Stomach smooth muscle (tissue), 2 donors: ENCODE measurements around the gene VMO1.

Source experiments
- H3K27ac ChIP-seq: one replicate; pipeline ENCODE4 v1.7.0; 2013; ENCODE audit warnings: mild to moderate bottlenecking, low read length, inconsistent platforms
- H3K27me3 ChIP-seq, 2 donors: one replicate each; pipeline ENCODE4 v1.7.0; 2013; ENCODE audit warnings: low read length in 2 of 2; ENCODE audit not compliant: insufficient read depth in 2 of 2, control insufficient read depth in 1 of 2
- H3K36me3 ChIP-seq, 2 donors: one replicate each; pipeline ENCODE4 v1.7.0; 2013; ENCODE audit warnings: low read length in 2 of 2; ENCODE audit not compliant: control insufficient read depth in 2 of 2, insufficient read depth in 2 of 2
- H3K4me1 ChIP-seq: one replicate; pipeline ENCODE4 v1.7.0; 2013; ENCODE audit warnings: low read length; ENCODE audit not compliant: control insufficient read depth, insufficient read depth
- H3K4me3 ChIP-seq, 2 donors: one replicate each; pipeline ENCODE4 v1.7.0; 2013; ENCODE audit warnings: low read length in 2 of 2
- H3K9ac ChIP-seq, 2 donors: one replicate each; pipeline ENCODE4 v1.7.0; 2013; ENCODE audit warnings: low read length in 2 of 2, mild to moderate bottlenecking in 1 of 2
- H3K9me3 ChIP-seq, 2 donors: one replicate each; pipeline ENCODE4 v1.7.0; 2013; ENCODE audit warnings: low read length in 2 of 2; ENCODE audit not compliant: control insufficient read depth in 2 of 2
- donor health status: healthy.
- donor health status: Pancreatic carcinoma.

VMO1 gene

GRCh38 chr17:4740584-4740983 is 45.6 kb downstream of the VMO1 start:
- Histone ChIP-seq H3K9ac (no peak overlapping the region), H3K4me3 (no peak overlapping the region), H3K36me3 (no peaks in the 10 kb centered on the region), H3K27me3 (peaks cover 19 to 27% of the 10 kb centered on the region in 2 donors), H3K9me3 (no peaks in the 10 kb centered on the region), H3K27ac (no peak overlapping the region), H3K4me1 (peaks cover 18% of the 10 kb centered on the region)

- no peaks in the 10 kb centered on the region for H3K36me3 ChIP-seq
- no peak overlapping the region for H3K27ac ChIP-seq
- peaks cover 14 to 21% of the 10 kb centered on the region in 2 donors for H3K27me3 ChIP-seq
- peaks cover 18% of the 10 kb centered on the region for H3K4me1 ChIP-seq
- peak overlapping the region; percentile 42 to 70 for H3K9ac ChIP-seq
- H3K4me3 ChIP-seq: peak overlapping the region; percentile 73 to 85
- H3K9me3 ChIP-seq: no peaks in the 10 kb centered on the region
Observed at GRCh38 chr17:4740025-4740351, 46.2 kb downstream of the VMO1 start.

- no peak within 1 kb of the TSS for H3K27ac ChIP-seq
- H3K4me1 ChIP-seq: peaks cover 18% of the 10 kb centered on the region
- H3K4me3 ChIP-seq: peak within 1 kb of the TSS; percentile 73 to 85
- H3K9me3 ChIP-seq: no peaks in the 10 kb centered on the region
- peaks cover 9 to 16% of the 10 kb centered on the region in 2 donors for H3K27me3 ChIP-seq
- H3K36me3 ChIP-seq: no peaks in the 10 kb centered on the region
- H3K9ac ChIP-seq: peak within 1 kb of the TSS; percentile 58 to 70
Observed at GRCh38 chr17:4739122-4740024, 46.8 kb downstream of the VMO1 start, which contains the start of the genes CXCL16 and ZMYND15. Gene CXCL16 (minus strand): TSS chr17:4739928. CDS start chr17:4739339, 589 bp downstream. Gene ZMYND15 (plus strand): TSS chr17:4739833. CDS start chr17:4740549, 716 bp downstream.

GRCh38 chr17:4738136-4739121 is 47.7 kb downstream of the VMO1 start:
- Histone ChIP-seq H3K27ac (no peak overlapping the region), H3K9me3 (no peaks in the 10 kb centered on the region), H3K4me1 (peaks cover 18% of the 10 kb centered on the region), H3K4me3 (peak overlapping the region; percentile 73 to 85), H3K36me3 (peaks cover 0 to 2% of the 10 kb centered on the region in 2 donors), H3K27me3 (peaks cover under 1 to 8% of the 10 kb centered on the region in 2 donors), H3K9ac (peak overlapping the region; percentile 58 to 70)

GRCh38 chr17:4735876-4736651 is 50.1 kb downstream of the VMO1 start:
- no peak overlapping the region for H3K27ac ChIP-seq
- peaks cover 0 to 4% of the 10 kb centered on the region in 2 donors for H3K27me3 ChIP-seq
- H3K9ac ChIP-seq: no peak overlapping the region
- H3K36me3 ChIP-seq: peaks cover 6 to 8% of the 10 kb centered on the region in 2 donors
- no peaks in the 10 kb centered on the region for H3K9me3 ChIP-seq
- H3K4me1 ChIP-seq: peaks cover 25% of the 10 kb centered on the region
- H3K4me3 ChIP-seq: no peak overlapping the region
